Myocyte (in vitro differentiated cells): ENCODE results near the gene NOL3. TPM values are rescaled to one million over a fixed set of nuclear protein-coding genes. Genes with fewer than 3 reads are reported as not detected.

ENCODE experiments used
- DNase-seq: peaks from one replicate; pipeline ENCODE4 v3.0.0-alpha.2; 2012; ENCODE audit warnings: low read depth
- total RNA-seq: library from RNA; depleted of rRNA; stranded (reverse); fragments of >200 nt; gene quantifications from 2 replicates; pipeline ENCODE4 v1.2.3, GENCODE V29; 2014

Gene NOL3
- total RNA-seq, 1 donor from 2014 or later, result 86.5 TPM

GRCh38 chr16:67169642-67170167, 633 bp upstream of the NOL3 start:
- peak; percentile 56 for DNase-seq

GRCh38 chr16:67170949-67171649, 761 bp downstream of the NOL3 start:
- DNase-seq, result no peak

- no peak for DNase-seq
These were observed 3.0 kb downstream of the NOL3 start for GRCh38 chr16:67173323-67173722.

GRCh38 chr16:67173808-67174705, 3.7 kb downstream of the NOL3 start:
- peak; percentile 93 for DNase-seq

- no peak for DNase-seq
These were observed 4.4 kb downstream of the NOL3 start for GRCh38 chr16:67174706-67175231.

GRCh38 chr16:67176662-67177061, 6.3 kb downstream of the NOL3 start:
- DNase-seq, result no peak

- no peak for DNase-seq
These were observed 7.7 kb downstream of the NOL3 start for GRCh38 chr16:67177743-67178699.

- no peak for DNase-seq
These were observed 9.2 kb downstream of the NOL3 start for GRCh38 chr16:67179421-67180080.

GRCh38 chr16:67180166-67180565, 9.8 kb downstream of the NOL3 start:
- no peak for DNase-seq

GRCh38 chr16:67181346-67181745, 11.0 kb downstream of the NOL3 start:
- peak; percentile 68 for DNase-seq

GRCh38 chr16:67182288-67182687, 11.9 kb downstream of the NOL3 start:
- DNase-seq, result no peak

- no peak for DNase-seq
These were observed 12.9 kb downstream of the NOL3 start for GRCh38 chr16:67183284-67183626.

- DNase-seq, result peak; percentile 98
These were observed 13.5 kb downstream of the NOL3 start, which contains the start of gene MATCAP1 for GRCh38 chr16:67183627-67184452. TSS of gene MATCAP1 (minus strand) at chr16:67183963. CDS start at chr16:67180610, 3,353 bp downstream.

- DNase-seq, result no peak
These were observed 14.2 kb downstream of the NOL3 start for GRCh38 chr16:67184453-67184994.

GRCh38 chr16:67184995-67185650, 14.8 kb downstream of the NOL3 start:
- DNase-seq, result peak; percentile 95

GRCh38 chr16:67185651-67186134, 15.4 kb downstream of the NOL3 start:
- DNase-seq, result no peak

- DNase-seq, result peak; percentile 87
These were observed 16.2 kb downstream of the NOL3 start for GRCh38 chr16:67186550-67186950.

- peak; percentile 96 for DNase-seq
These were observed 17.0 kb downstream of the NOL3 start for GRCh38 chr16:67187175-67187890.
